Kidney epithelial cell (primary cell): ENCODE data around the gene AFF4. TPM values are rescaled to one million over a fixed set of nuclear protein-coding genes. Genes with fewer than 3 reads are reported as not detected.

Source experiments
- DNase-seq: peaks from one replicate; pipeline ENCODE4 v3.0.0-alpha.2; 2010; ENCODE audit warnings: low read depth
- H3K27me3 ChIP-seq: 2 replicates; pipeline ENCODE4 v1.6.0; 2011; ENCODE audit warnings: low read length; ENCODE audit not compliant: control insufficient read depth, insufficient read depth
- H3K36me3 ChIP-seq: 2 replicates; pipeline ENCODE4 v1.5.1; 2011; ENCODE audit warnings: low read length; ENCODE audit not compliant: control insufficient read depth, insufficient read depth
- H3K4me3 ChIP-seq: 2 replicates; pipeline ENCODE4 v1.5.1; 2011; ENCODE audit warnings: low read depth, mild to moderate bottlenecking, control low read depth, low read length
- total RNA-seq: library from RNA; depleted of rRNA; stranded (reverse); fragments of >200 nt; gene quantifications from 2 replicates; pipeline ENCODE4 v1.2.3, GENCODE V29; 2015
- TF ChIP-seq, protein P1 (sequence below): IDR thresholded peaks from 2 replicates; pipeline ENCODE4 v1.5.1; 2011; ENCODE audit warnings: mild to moderate bottlenecking, moderate library complexity, low read length, control low read depth, inconsistent platforms; ENCODE audit not compliant: insufficient read depth, poor library complexity, severe bottlenecking

The AFF4 gene
- total RNA-seq, 1 donor from 2014 or later = 69.0 TPM

DNA sequence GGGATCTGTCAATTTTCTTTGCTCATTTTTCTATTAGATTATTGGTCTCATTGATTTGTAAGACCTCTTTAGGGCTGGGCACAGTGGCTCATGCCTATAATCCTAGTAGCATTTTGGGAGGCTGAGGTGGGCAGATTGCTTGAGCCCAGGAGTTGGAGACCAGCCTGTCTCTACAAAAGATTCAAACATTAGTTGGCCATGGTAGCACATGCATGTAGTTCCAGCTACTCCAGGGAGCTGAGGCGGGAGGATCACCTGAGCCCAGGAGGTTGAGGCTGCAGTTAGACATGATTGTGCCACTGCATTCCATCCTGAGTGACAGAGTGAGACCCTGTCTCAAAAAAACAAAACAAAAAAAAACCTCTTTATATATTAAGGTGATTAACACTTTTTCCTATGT is 126.6 kb downstream of the AFF4 start:
- no peak overlapping the region for H3K4me3 ChIP-seq
- no peaks in the 10 kb centered on the region for H3K36me3 ChIP-seq
- H3K27me3 ChIP-seq = no peaks in the 10 kb centered on the region
- TF ChIP-seq, protein P1, sequence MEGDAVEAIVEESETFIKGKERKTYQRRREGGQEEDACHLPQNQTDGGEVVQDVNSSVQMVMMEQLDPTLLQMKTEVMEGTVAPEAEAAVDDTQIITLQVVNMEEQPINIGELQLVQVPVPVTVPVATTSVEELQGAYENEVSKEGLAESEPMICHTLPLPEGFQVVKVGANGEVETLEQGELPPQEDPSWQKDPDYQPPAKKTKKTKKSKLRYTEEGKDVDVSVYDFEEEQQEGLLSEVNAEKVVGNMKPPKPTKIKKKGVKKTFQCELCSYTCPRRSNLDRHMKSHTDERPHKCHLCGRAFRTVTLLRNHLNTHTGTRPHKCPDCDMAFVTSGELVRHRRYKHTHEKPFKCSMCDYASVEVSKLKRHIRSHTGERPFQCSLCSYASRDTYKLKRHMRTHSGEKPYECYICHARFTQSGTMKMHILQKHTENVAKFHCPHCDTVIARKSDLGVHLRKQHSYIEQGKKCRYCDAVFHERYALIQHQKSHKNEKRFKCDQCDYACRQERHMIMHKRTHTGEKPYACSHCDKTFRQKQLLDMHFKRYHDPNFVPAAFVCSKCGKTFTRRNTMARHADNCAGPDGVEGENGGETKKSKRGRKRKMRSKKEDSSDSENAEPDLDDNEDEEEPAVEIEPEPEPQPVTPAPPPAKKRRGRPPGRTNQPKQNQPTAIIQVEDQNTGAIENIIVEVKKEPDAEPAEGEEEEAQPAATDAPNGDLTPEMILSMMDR = no peak
- no peak for DNase-seq

DNA sequence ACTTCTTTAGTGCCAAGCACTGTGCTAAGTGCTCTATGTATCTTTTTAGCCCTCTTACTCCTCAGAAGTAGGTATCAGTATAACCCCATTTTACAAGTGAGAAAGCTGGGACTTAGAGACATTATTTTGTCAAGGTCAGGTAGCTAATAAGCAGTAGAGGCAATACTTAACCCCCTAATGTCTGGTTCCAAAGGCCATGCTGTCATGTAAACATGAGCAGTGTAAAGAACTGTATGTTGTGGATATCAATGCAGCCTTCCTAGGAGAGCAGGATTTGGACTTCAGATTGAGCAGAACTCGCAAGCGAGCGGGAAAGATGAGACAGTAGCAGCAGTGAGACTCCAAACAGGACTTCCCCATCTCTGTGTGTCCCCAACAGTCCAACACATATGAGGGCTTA is 129.4 kb downstream of the AFF4 start:
- H3K4me3 ChIP-seq = no peak overlapping the region

GRCh38 chr5:132832612-132833011 is 130.8 kb downstream of the AFF4 start:
- TF ChIP-seq, protein P1 = no peak
- Histone ChIP-seq H3K4me3 (no peak overlapping the region), H3K36me3 (no peaks in the 10 kb centered on the region), H3K27me3 (no peaks in the 10 kb centered on the region)
- no peak for DNase-seq

More for the DNA sequence above, 129.4 kb downstream of the AFF4 start:
- DNase-seq = no peak
- H3K27me3 ChIP-seq = no peaks in the 10 kb centered on the region
- TF ChIP-seq, protein P1 = no peak
- no peaks in the 10 kb centered on the region for H3K36me3 ChIP-seq

GRCh38 chr5:132831095-132831860 is 132.2 kb downstream of the AFF4 start:
- TF ChIP-seq, protein P1 = no peak
- H3K4me3 ChIP-seq = no peak overlapping the region
- DNase-seq = no peak
- H3K36me3 ChIP-seq = no peaks in the 10 kb centered on the region
- no peaks in the 10 kb centered on the region for H3K27me3 ChIP-seq

DNA sequence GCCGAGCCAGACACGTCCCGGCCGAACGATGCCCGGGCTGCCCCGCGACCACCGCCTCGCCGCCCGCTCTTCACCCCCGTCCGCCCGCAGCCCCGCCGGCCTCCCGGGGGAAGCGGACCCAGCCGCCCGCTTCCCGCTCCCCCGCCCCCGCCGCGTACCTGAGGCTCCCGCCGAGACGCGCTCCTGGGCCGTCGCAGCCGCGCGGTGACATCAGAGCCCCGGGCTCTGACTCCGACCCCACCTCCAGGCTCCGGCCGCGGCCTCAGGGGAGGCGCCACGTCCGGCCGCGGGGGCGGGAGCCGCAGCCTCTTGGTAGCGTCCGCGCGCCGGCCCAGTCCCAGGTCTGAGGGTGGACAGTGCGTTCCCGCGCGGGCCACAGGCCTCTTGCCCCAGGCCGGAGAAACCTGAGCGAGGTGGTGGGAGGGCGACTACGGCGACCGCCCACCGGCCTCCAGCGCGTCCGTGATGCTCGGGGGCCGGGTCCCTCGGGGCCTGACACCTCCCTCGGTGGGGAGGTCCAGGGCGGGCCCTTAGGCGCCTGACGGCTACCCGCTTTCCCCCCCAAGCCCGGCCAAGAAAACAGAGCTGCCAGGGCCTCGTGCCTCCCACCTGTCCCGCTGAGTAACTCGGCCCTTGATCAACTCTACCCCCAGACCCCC is 132.9 kb downstream of the AFF4 start, which contains the start of gene SHROOM1:
Gene SHROOM1 (minus strand): TSS at position 212 of the 659 bp plus-strand sequence. CDS start 4,507 bp downstream, outside the sequence.
- no peak for DNase-seq
- TF ChIP-seq, protein P1 = no peak
- H3K4me3 ChIP-seq = peak within 1 kb of the TSS; percentile 65
- no peaks in the 10 kb centered on the region for H3K36me3 ChIP-seq
- H3K27me3 ChIP-seq = peaks cover 2% of the 10 kb centered on the region
